ENCODE measurements around the gene ODC1.

- no peak for TF ChIP-seq CTCF (IDR thresholded peaks at IDR 0.05)
- TF ChIP-seq ZFX (IDR thresholded peaks at IDR 0.05; ENCODE audit: borderline replicate concordance), result no peak
Measured at GRCh38 chr2:10432311-10433181, 15.6 kb downstream of the ODC1 start.
